Glutamatergic neuron (in vitro differentiated cells): ENCODE data around the gene ITGA1. TPM values are rescaled to one million over a fixed set of nuclear protein-coding genes. Genes with fewer than 3 reads are reported as not detected.

Source experiments
- DNase-seq: peaks from one replicate; pipeline ENCODE4 v3.0.0; 2022
- H3K27ac Mint-ChIP-seq: one replicate; pipeline ENCODE4 v1.8.0; 2020; ENCODE audit warnings: mild to moderate bottlenecking, mixed read lengths, inconsistent platforms; ENCODE audit not compliant: unreplicated experiment
- H3K27me3 Mint-ChIP-seq: one replicate; pipeline ENCODE4 v1.8.0; 2020; ENCODE audit warnings: mild to moderate bottlenecking, moderate library complexity, mixed read lengths, inconsistent platforms; ENCODE audit not compliant: unreplicated experiment
- H3K36me3 Mint-ChIP-seq: one replicate; pipeline ENCODE4 v1.8.0; 2020; ENCODE audit warnings: mild to moderate bottlenecking, mixed read lengths, inconsistent platforms; ENCODE audit not compliant: unreplicated experiment
- H3K4me1 Mint-ChIP-seq: one replicate; pipeline ENCODE4 v1.8.0; 2020; ENCODE audit warnings: mild to moderate bottlenecking, low read depth, mixed read lengths, inconsistent platforms; ENCODE audit not compliant: unreplicated experiment
- H3K4me3 Mint-ChIP-seq: one replicate; pipeline ENCODE4 v1.8.0; 2020; ENCODE audit warnings: mild to moderate bottlenecking, mixed read lengths, inconsistent platforms; ENCODE audit not compliant: unreplicated experiment
- H3K9me3 Mint-ChIP-seq: one replicate; pipeline ENCODE4 v1.8.0; 2020; ENCODE audit warnings: mild to moderate bottlenecking, moderate library complexity, mixed read lengths, inconsistent platforms; ENCODE audit not compliant: unreplicated experiment
- total RNA-seq: library from RNA; stranded (reverse); fragmentation: NEBNext Ultra II Directional; extraction: Animal tissue kit (Norgen Biotek cat#: 25700); gene quantifications from one replicate; pipeline ENCODE4 v1.2.1, GENCODE V29; 2021; ENCODE audit not compliant: unreplicated experiment
- TF ChIP-seq, protein P1 (sequence below): fragments of 200-600 bp; sonication (generic); IDR thresholded peaks from one replicate; pipeline ENCODE4 v1.5.0; 2021; ENCODE audit not compliant: partially characterized antibody, unreplicated experiment

Gene ITGA1
- total RNA-seq, 1 donor from 2014 or later = 0.96 TPM

DNA sequence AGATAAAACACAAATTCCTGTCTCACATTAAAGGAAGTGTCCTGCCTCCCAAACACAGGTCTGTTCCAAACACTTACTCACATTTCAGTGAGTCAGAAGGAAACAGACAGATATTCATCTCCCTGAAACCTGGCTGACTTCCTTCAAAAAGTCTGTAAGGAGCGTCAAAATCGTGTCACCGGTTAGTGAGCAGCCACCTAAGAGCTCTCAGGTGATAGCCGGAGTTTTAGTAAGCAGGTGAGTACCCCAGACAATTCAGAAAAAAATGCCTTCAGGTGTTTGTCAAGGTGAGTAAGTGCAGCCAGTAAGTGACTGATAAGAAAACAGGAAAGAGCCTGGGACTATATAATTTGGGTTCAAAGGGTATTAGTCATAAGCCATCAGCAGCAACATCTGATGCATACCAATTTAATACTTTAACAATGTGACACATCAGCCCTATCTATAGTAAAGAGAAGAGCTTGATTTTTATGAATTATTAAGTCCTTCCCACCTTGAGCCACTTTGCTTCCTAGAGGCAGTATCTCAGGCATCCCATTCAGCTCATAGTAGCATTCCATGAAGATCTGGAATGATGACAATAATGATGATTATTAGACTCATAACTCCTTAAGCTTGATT is 200.1 kb downstream of the ITGA1 start:
- Mint-ChIP-seq H3K4me3 (no peak overlapping the region), H3K9me3 (no peaks in the 10 kb centered on the region), H3K27ac (no peak overlapping the region), H3K27me3 (peaks cover 3% of the 10 kb centered on the region), H3K36me3 (peaks cover 4% of the 10 kb centered on the region), H3K4me1 (no peaks in the 10 kb centered on the region)
- DNase-seq = no peak
- TF ChIP-seq, protein P1, sequence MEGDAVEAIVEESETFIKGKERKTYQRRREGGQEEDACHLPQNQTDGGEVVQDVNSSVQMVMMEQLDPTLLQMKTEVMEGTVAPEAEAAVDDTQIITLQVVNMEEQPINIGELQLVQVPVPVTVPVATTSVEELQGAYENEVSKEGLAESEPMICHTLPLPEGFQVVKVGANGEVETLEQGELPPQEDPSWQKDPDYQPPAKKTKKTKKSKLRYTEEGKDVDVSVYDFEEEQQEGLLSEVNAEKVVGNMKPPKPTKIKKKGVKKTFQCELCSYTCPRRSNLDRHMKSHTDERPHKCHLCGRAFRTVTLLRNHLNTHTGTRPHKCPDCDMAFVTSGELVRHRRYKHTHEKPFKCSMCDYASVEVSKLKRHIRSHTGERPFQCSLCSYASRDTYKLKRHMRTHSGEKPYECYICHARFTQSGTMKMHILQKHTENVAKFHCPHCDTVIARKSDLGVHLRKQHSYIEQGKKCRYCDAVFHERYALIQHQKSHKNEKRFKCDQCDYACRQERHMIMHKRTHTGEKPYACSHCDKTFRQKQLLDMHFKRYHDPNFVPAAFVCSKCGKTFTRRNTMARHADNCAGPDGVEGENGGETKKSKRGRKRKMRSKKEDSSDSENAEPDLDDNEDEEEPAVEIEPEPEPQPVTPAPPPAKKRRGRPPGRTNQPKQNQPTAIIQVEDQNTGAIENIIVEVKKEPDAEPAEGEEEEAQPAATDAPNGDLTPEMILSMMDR = no peak

DNA sequence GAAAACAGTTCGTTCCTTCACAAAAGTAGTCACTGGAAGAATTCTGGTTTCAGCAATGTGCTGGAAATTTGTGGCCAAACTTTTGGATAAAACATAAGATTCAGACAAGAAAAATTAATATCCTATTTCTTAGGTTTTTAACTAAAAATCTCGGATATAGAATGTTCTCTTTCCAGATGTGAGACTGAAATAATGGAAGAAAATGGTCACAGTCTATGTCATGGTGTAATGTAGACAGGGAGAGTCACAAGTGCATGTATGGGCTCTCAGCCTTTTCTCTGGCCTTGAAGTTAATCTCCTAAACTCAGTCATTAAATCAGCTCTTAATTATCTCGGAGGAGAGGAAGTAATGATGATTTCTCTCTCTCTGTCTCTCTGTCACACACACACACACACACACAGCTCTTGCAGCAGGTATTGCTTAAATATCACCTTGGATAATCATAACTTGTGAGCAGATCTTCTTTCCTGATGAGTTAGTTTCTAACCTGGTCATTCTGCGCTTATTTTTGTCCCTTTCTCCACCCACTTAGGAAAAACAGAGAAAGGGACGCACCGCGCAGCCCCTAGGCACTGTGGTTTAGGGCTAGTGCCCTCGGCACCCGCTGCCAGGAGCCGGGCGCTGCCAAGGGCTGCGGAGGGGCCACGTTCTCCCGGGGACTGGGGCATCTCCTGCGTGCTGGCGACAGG is 200.8 kb downstream of the ITGA1 start:
- H3K4me3 Mint-ChIP-seq = peak overlapping the region; percentile 81
- no peak overlapping the region for H3K27ac Mint-ChIP-seq
- peaks cover 3% of the 10 kb centered on the region for H3K27me3 Mint-ChIP-seq
- H3K36me3 Mint-ChIP-seq = peaks cover 4% of the 10 kb centered on the region
- no peaks in the 10 kb centered on the region for H3K9me3 Mint-ChIP-seq
- no peaks in the 10 kb centered on the region for H3K4me1 Mint-ChIP-seq
- TF ChIP-seq, protein P1 = no peak
- no peak for DNase-seq

DNA sequence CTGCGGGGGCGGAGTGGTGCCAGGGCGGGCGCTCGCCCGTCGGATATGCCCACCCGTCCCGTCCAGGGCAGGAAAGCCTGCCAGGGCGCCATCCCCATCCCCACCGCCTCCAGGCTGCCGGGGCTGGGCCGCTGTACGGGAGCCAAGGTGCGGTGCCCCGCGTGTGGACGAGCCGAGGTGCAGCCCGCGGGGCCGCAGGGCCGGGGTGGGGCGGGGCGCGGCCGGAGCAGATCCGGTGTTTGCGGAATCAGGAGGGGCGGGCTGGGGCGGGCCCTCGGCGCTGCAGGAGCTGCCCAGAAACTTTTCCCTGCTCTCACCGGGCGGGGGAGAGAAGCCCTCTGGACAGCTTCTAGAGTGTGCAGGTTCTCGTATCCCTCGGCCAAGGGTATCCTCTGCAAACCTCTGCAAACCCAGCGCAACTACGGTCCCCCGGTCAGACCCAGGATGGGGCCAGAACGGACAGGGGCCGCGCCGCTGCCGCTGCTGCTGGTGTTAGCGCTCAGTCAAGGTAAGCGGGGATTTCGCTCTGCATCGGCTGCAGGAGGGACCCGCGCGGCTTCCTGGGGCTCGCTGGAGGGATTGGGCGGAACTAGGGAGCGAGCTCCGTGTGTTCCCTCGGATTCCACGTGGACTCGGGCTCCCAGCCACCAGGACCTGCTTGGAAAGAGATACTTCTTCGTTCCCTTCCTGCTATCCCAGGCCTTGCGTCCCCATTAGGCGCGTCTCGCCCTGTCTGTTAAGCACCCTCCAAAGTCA is 201.5 kb downstream of the ITGA1 start, which contains the start of gene ITGA2:
Gene ITGA2 (plus strand): TSS at position 328 of the 756 bp plus-strand sequence. CDS start 117 bp downstream, at position 445.
- TF ChIP-seq, protein P1 = no peak
- peak; percentile 39 for DNase-seq

DNA sequence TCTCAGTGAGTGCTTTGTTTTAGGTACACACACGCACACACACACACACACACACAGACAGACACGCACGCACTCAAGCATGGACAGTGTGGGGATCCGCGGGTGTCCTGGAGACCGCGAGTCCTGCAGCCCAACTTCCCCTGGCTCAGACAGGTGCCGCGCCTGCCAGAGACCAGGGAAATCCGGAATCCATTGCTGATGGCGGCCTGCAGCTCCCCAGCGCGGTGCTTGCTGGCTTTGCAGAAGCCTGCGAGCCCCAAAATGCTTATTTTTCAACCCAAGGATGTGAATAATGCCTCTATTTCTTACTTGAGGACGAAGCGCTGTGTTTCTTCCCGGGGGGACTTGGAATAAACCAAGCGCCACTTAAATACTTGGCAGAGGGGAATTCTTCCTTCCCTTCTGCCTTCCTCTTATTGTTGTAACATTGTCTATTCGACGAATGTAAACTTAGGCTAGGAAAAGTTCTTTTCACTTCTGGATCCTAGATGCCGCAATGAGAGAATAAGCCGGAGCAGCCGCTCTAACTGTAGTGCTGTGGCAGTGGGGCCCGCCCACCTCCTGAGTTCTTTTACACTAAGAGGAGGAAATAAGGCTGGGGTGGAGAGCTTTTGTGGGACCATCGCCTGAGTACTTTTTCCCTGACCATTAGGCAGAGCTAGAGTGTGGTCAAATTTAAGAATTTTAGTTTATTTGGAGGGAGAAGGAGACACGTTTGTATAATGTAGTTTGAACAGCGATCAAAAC is 202.2 kb downstream of the ITGA1 start:
- H3K4me1 Mint-ChIP-seq = no peaks in the 10 kb centered on the region
- peaks cover 4% of the 10 kb centered on the region for H3K36me3 Mint-ChIP-seq
- peak; percentile 44 for DNase-seq
- H3K9me3 Mint-ChIP-seq = no peaks in the 10 kb centered on the region
- peaks cover 3% of the 10 kb centered on the region for H3K27me3 Mint-ChIP-seq
- TF ChIP-seq, protein P1 = no peak
- H3K27ac Mint-ChIP-seq = no peak overlapping the region
- H3K4me3 Mint-ChIP-seq = peak overlapping the region; percentile 80

More for the DNA sequence above, 201.5 kb downstream of the ITGA1 start, which contains the start of gene ITGA2:
- peaks cover 3% of the 10 kb centered on the region for H3K27me3 Mint-ChIP-seq
- H3K9me3 Mint-ChIP-seq = no peaks in the 10 kb centered on the region
- no peaks in the 10 kb centered on the region for H3K4me1 Mint-ChIP-seq
- no peak within 1 kb of the TSS for H3K27ac Mint-ChIP-seq
- peaks cover 4% of the 10 kb centered on the region for H3K36me3 Mint-ChIP-seq
- H3K4me3 Mint-ChIP-seq = peak within 1 kb of the TSS; percentile 81
